GM19324 (cell line): ENCODE measurements around the gene SYCP3.
"Not testable (repeated sequence)": the region's sequence is repeated elsewhere in the genome, so short reads cannot be mapped to it uniquely, and the experiment has no call there.

Source experiments
- ATAC-seq: cut with Tn5 transposase; IDR thresholded peaks from one replicate; pipeline ENCODE4 v1.9.1; 2021; ENCODE audit warnings: mild to moderate bottlenecking, moderate library complexity; ENCODE audit not compliant: unreplicated experiment, low FRiP score

The SYCP3 gene

GRCh38 chr12:101761781-101762180 lies 22.5 kb upstream of the SYCP3 start:
- ATAC-seq: no peak

GRCh38 chr12:101761350-101761749 lies 22.1 kb upstream of the SYCP3 start:
- ATAC-seq: no peak

GRCh38 chr12:101759396-101760047 lies 20.3 kb upstream of the SYCP3 start:
- ATAC-seq: no peak

GRCh38 chr12:101750152-101750551 lies 10.9 kb upstream of the SYCP3 start:
- ATAC-seq: no peak

- no peak for ATAC-seq
These were observed 10.4 kb upstream of the SYCP3 start for GRCh38 chr12:101749657-101750056.

GRCh38 chr12:101748907-101749306 lies 9.6 kb upstream of the SYCP3 start:
- no peak for ATAC-seq

GRCh38 chr12:101747697-101748096 lies 8.4 kb upstream of the SYCP3 start:
- no peak for ATAC-seq

- no peak for ATAC-seq
These were observed 7.4 kb upstream of the SYCP3 start for GRCh38 chr12:101746661-101747060.

- ATAC-seq: no peak
These were observed 6.9 kb upstream of the SYCP3 start for GRCh38 chr12:101746196-101746595.

- no peak for ATAC-seq
These were observed 6.2 kb upstream of the SYCP3 start for GRCh38 chr12:101745481-101745880.

- ATAC-seq: peak; percentile 96
These were observed 4.6 kb upstream of the SYCP3 start for GRCh38 chr12:101743724-101744472.

GRCh38 chr12:101743242-101743641 lies 4.0 kb upstream of the SYCP3 start:
- ATAC-seq: no peak

- no peak for ATAC-seq
These were observed 1.7 kb upstream of the SYCP3 start for GRCh38 chr12:101740980-101741379.

GRCh38 chr12:101740566-101740965 lies 1.3 kb upstream of the SYCP3 start:
- ATAC-seq: no peak

- ATAC-seq: no peak
These were observed 1.8 kb downstream of the SYCP3 start for GRCh38 chr12:101737476-101737875.

GRCh38 chr12:101734482-101734881 lies 4.8 kb downstream of the SYCP3 start:
- ATAC-seq: not testable (repeated sequence)

- ATAC-seq: no peak
These were observed 6.1 kb downstream of the SYCP3 start for GRCh38 chr12:101733166-101733565.

GRCh38 chr12:101732318-101732717 lies 6.9 kb downstream of the SYCP3 start:
- no peak for ATAC-seq

- ATAC-seq: no peak
These were observed 9.4 kb downstream of the SYCP3 start for GRCh38 chr12:101729842-101730241.

- ATAC-seq: no peak
These were observed 12.2 kb downstream of the SYCP3 start for GRCh38 chr12:101727098-101727497.

GRCh38 chr12:101722392-101722791 lies 16.9 kb downstream of the SYCP3 start:
- ATAC-seq: no peak

- no peak for ATAC-seq
These were observed 19.1 kb downstream of the SYCP3 start for GRCh38 chr12:101720118-101720517.
